HepG2 (cell line): Measurements from ENCODE around the gene AXIN1.
A peak's percentile ranks its signal among the peaks of the same experiment; 100 is the strongest.

Source experiments
- GABPB1 ChIP-seq: IDR thresholded peaks from 2 replicates; pipeline ENCODE4 v1.6.1; 2016; ENCODE audit warnings: mild to moderate bottlenecking, missing genetic modification reagents, moderate library complexity, missing compliant biosample characterization
- PHF21A ChIP-seq: sonication (generic); formaldehyde crosslinking; IDR thresholded peaks from 2 replicates; pipeline ENCODE4 v1.5.0; 2020; ENCODE audit warnings: mild to moderate bottlenecking, missing genetic modification reagents
- SRF ChIP-seq: IDR thresholded peaks from 2 replicates; pipeline ENCODE4 v1.6.1; 2011; ENCODE audit warnings: mild to moderate bottlenecking, low read depth, low read length, moderate library complexity
- YY1 ChIP-seq: IDR thresholded peaks from 2 replicates; pipeline ENCODE4 v1.6.1; 2011; ENCODE audit warnings: low read length, low read depth, moderate library complexity, mild to moderate bottlenecking; ENCODE audit not compliant: insufficient read depth, insufficient replicate concordance
- ZNF468 ChIP-seq: sonication (generic); formaldehyde crosslinking; IDR thresholded peaks from 2 replicates; pipeline ENCODE4 v1.8.0; 2022; ENCODE audit warnings: mild to moderate bottlenecking, moderate library complexity, missing genetic modification reagents
- TF ChIP-seq, protein P1 (sequence below): sonication (generic); formaldehyde crosslinking; IDR thresholded peaks from 2 replicates; pipeline ENCODE4 v1.5.1; 2020; ENCODE audit warnings: mild to moderate bottlenecking, missing genetic modification reagents, moderate library complexity
- TF ChIP-seq, protein P2 (sequence below): sonication (generic); formaldehyde crosslinking; IDR thresholded peaks from 2 replicates; pipeline ENCODE4 v1.9.0; 2022; ENCODE audit warnings: low read depth, missing genetic modification reagents

DNA sequence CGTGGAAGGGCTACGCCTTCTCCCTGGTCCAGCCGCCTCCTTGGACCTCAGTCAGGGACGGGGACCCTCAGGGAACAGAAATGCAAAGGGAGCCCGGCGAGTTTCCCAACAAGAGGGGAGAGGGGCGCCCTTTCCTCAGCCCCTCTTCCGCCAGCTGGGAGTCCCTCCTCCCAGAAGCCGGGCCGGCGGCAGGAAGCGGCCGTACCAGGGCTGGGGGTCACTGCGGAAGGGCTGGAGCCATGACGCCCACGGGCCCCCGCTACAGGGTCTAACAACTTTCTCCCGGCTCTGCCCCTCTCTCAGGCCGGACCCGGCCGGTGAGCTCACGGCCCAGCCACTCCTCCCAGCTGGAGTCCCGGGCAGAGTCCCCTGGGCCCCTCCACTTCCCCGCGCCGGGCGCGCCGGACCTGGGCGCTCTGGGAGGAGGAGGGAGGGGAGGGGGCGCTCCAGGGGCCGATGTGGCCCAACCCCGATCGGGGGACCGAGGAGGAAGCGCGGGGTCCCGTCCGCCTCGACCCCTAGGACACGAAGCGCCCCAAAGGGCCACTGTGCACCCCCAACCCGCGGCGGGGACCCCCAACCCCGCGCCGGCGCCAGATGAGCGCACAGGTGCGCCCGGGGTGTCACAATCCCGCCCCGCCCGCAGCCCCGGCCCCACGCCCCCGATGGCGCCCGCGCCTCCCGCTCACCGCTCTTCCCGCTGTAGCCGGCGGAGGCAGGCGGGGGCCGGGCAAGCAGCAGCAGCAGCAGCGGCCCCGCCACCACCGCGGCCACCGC is 28.7 kb upstream of the AXIN1 start:
- TF ChIP-seq YY1: no peak
- peak; percentile 28; the same call in 1 of the 2 replicates for TF ChIP-seq PHF21A (CRISPR knock-in tag)
- TF ChIP-seq, protein P1, sequence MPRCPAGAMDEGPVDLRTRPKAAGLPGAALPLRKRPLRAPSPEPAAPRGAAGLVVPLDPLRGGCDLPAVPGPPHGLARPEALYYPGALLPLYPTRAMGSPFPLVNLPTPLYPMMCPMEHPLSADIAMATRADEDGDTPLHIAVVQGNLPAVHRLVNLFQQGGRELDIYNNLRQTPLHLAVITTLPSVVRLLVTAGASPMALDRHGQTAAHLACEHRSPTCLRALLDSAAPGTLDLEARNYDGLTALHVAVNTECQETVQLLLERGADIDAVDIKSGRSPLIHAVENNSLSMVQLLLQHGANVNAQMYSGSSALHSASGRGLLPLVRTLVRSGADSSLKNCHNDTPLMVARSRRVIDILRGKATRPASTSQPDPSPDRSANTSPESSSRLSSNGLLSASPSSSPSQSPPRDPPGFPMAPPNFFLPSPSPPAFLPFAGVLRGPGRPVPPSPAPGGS (CRISPR knock-in tag): no peak
- no peak for TF ChIP-seq ZNF468
- TF ChIP-seq GABPB1: peak; percentile 85
- TF ChIP-seq SRF: no peak
- TF ChIP-seq, protein P2, sequence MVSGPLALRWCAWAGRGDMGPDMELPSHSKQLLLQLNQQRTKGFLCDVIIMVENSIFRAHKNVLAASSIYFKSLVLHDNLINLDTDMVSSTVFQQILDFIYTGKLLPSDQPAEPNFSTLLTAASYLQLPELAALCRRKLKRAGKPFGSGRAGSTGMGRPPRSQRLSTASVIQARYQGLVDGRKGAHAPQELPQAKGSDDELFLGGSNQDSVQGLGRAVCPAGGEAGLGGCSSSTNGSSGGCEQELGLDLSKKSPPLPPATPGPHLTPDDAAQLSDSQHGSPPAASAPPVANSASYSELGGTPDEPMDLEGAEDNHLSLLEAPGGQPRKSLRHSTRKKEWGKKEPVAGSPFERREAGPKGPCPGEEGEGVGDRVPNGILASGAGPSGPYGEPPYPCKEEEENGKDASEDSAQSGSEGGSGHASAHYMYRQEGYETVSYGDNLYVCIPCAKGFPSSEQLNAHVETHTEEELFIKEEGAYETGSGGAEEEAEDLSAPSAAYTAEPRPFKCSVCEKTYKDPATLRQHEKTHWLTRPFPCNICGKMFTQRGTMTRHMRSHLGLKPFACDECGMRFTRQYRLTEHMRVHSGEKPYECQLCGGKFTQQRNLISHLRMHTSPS (CRISPR knock-in tag): no peak
